Caco-2 (cell line): ENCODE results near the gene GABPB1. TPM values are rescaled to one million over a fixed set of nuclear protein-coding genes. Genes with fewer than 3 reads are reported as not detected.
A peak's percentile ranks its signal among the peaks of the same experiment; 100 is the strongest.

Source experiments
- BruUV-seq: library from RNA; stranded (reverse); fragments of 400-500 nt; replicated peaks from 2 replicates; lab custom pipeline; 2021; lab: Mats Ljungman, UMichigan
- CTCF ChIA-PET: fragments of 300-600 bp; sonication (Branson Sonifier 250); formaldehyde crosslinking; loops from one replicate; lab custom pipeline; 2022; ENCODE audit warnings: antibody characterized with exemption; lab: Charles Lee
- POLR2A ChIA-PET: fragments of 300-600 bp; sonication (Branson Sonifier 250); formaldehyde crosslinking; loops from one replicate; lab custom pipeline; 2022; ENCODE audit warnings: antibody characterized with exemption; lab: Charles Lee
- DNase-seq, 2 experiments: peaks; one replicate each; pipeline versions ENCODE4 v3.0.0 to v3.0.0-alpha.2; 2020 to 2022
- H3K27me3 ChIP-seq: replicated peaks from 2 replicates; pipeline ENCODE4 v1.6.0; 2011; ENCODE audit warnings: low read length; ENCODE audit not compliant: control insufficient read depth, insufficient read depth
- H3K36me3 ChIP-seq: 2 replicates; pipeline ENCODE4 v1.5.1; 2011; ENCODE audit warnings: low read length; ENCODE audit not compliant: control insufficient read depth, insufficient read depth
- H3K4me1 ChIP-seq: fragments of 250-450 bp; sonication (Bioruptor Pico); 2 replicates; pipeline ENCODE4 v1.5.1; 2020; ENCODE audit warnings: mild to moderate bottlenecking
- H3K4me3 ChIP-seq: 2 replicates; pipeline ENCODE4 v1.5.1; 2011; ENCODE audit warnings: low read depth, mild to moderate bottlenecking, control low read depth, low read length
- H3K9me3 ChIP-seq: fragments of 250-450 bp; sonication (Bioruptor Pico); 2 replicates; pipeline ENCODE4 v1.5.1; 2020; ENCODE audit warnings: mild to moderate bottlenecking, moderate library complexity
- H3K27ac Mint-ChIP-seq: one replicate; pipeline ENCODE4 v1.8.0; 2022; ENCODE audit warnings: mixed read lengths; ENCODE audit not compliant: unreplicated experiment
- H3K27me3 Mint-ChIP-seq: one replicate; pipeline ENCODE4 v1.8.0; 2022; ENCODE audit warnings: mixed read lengths; ENCODE audit not compliant: insufficient read depth, unreplicated experiment
- H3K36me3 Mint-ChIP-seq: one replicate; pipeline ENCODE4 v1.8.0; 2022; ENCODE audit warnings: mild to moderate bottlenecking, mixed read lengths; ENCODE audit not compliant: insufficient read depth, unreplicated experiment
- H3K4me1 Mint-ChIP-seq: one replicate; pipeline ENCODE4 v1.8.0; 2022; ENCODE audit warnings: low read depth, mixed read lengths; ENCODE audit not compliant: unreplicated experiment
- H3K4me3 Mint-ChIP-seq: one replicate; pipeline ENCODE4 v1.8.0; 2022; ENCODE audit warnings: mild to moderate bottlenecking, moderate library complexity, mixed read lengths; ENCODE audit not compliant: unreplicated experiment
- H3K9me3 Mint-ChIP-seq: one replicate; pipeline ENCODE4 v1.8.0; 2022; ENCODE audit warnings: mixed read lengths; ENCODE audit not compliant: unreplicated experiment
- CTCF ChIP-seq, 2 experiments: fragments of 200-600 bp in 1 of 2; IDR thresholded peaks; 1 replicate in 1 of 2; 2 replicates in 1 of 2; pipeline versions ENCODE4 v1.5.1 to v1.8.0; 2011 to 2022; ENCODE audit warnings: antibody characterized with exemption in 1 of 2, control low read depth in 1 of 2, inconsistent platforms in 1 of 2, low read depth in 1 of 2, low read length in 1 of 2, mild to moderate bottlenecking in 1 of 2, moderate library complexity in 1 of 2; ENCODE audit not compliant: insufficient read depth in 1 of 2, severe bottlenecking in 1 of 2, unreplicated experiment in 1 of 2
- intact Hi-C: fragments of 100-400 bp; cut with micrococcal nuclease; formaldehyde crosslinking; loops from one replicate; pipeline ENCODE4 v1.10.0; 2022; ENCODE audit not compliant: unreplicated experiment
- total RNA-seq: library from RNA; stranded (reverse); gene quantifications from 2 replicates; pipeline ENCODE4 v1.2.3, GENCODE V29; 2022

Gene GABPB1
- total RNA-seq, 1 experiment from 2014 or later = 44.7 TPM

GRCh38 chr15:50315814-50316630 is 39.0 kb downstream of the GABPB1 start:
- ChIA-PET POLR2A (interaction anchor here (0.5 to 0.9 kb wide), 3 partner anchors 73 to 136 kb away, joined by 3 to 9 read pairs (median 4); no protein-coding TSS in a partner anchor), CTCF (interaction anchor here (0.6 to 1.8 kb wide), 10 partner anchors 55 to 763 kb away, joined by 3 to 20 read pairs (median 6); partner anchors contain the start of genes SLC27A2 and USP8)
- no peaks in the 10 kb centered on the region for H3K9me3 ChIP-seq
- no peaks in the 10 kb centered on the region for H3K9me3 Mint-ChIP-seq
- no peaks in the 10 kb centered on the region for H3K4me1 Mint-ChIP-seq
- H3K27me3 ChIP-seq = no peaks in the 10 kb centered on the region
- H3K36me3 ChIP-seq = no peaks in the 10 kb centered on the region
- H3K27me3 Mint-ChIP-seq = no peaks in the 10 kb centered on the region
- H3K36me3 Mint-ChIP-seq = no peaks in the 10 kb centered on the region
- no peak overlapping the region for H3K4me3 ChIP-seq
- peak; percentile 47 to 77 for TF ChIP-seq CTCF (IDR thresholded peaks at IDR 0.05; ENCODE audit: insufficient read depth in 1 of 2, low read depth in 1 of 2, low read length in 1 of 2, severe bottlenecking in 1 of 2, unreplicated experiment in 1 of 2)
- H3K27ac Mint-ChIP-seq = no peak overlapping the region
- H3K4me3 Mint-ChIP-seq = no peak overlapping the region
- peak in 1 of 2 experiments; percentile 29 for DNase-seq
- no peaks in the 10 kb centered on the region for H3K4me1 ChIP-seq
- intact Hi-C loops = loop anchor here (1.0 to 2.0 kb wide), 2 partner anchors 133 to 168 kb away; partner anchors contain the start of gene SLC27A2
- no TSS peak for BruUV-seq

- H3K9me3 ChIP-seq = no peaks in the 10 kb centered on the region
- ChIA-PET POLR2A (no interaction called here), CTCF (no interaction called here)
- H3K4me1 ChIP-seq = no peaks in the 10 kb centered on the region
- Mint-ChIP-seq H3K4me1 (no peaks in the 10 kb centered on the region), H3K4me3 (no peak overlapping the region), H3K36me3 (peaks cover 9% of the 10 kb centered on the region), H3K27ac (no peak overlapping the region), H3K27me3 (no peaks in the 10 kb centered on the region), H3K9me3 (no peaks in the 10 kb centered on the region)
- H3K4me3 ChIP-seq = no peak overlapping the region
- no peaks in the 10 kb centered on the region for H3K36me3 ChIP-seq
- DNase-seq = no peak
- no peaks in the 10 kb centered on the region for H3K27me3 ChIP-seq
- BruUV-seq = no TSS peak
- no peak for TF ChIP-seq CTCF (IDR thresholded peaks at IDR 0.05; ENCODE audit: insufficient read depth in 1 of 2, low read depth in 1 of 2, low read length in 1 of 2, severe bottlenecking in 1 of 2, unreplicated experiment in 1 of 2)
- intact Hi-C loops = no loop called here
Measured at GRCh38 chr15:50312636-50313035, 42.4 kb downstream of the GABPB1 start.

GRCh38 chr15:50307799-50308198 is 47.2 kb downstream of the GABPB1 start:
- Histone ChIP-seq H3K9me3 (no peaks in the 10 kb centered on the region), H3K27me3 (no peaks in the 10 kb centered on the region), H3K36me3 (no peaks in the 10 kb centered on the region), H3K4me1 (no peaks in the 10 kb centered on the region), H3K4me3 (no peak overlapping the region)
- Mint-ChIP-seq H3K36me3 (peaks cover 34% of the 10 kb centered on the region), H3K27ac (no peak overlapping the region), H3K27me3 (no peaks in the 10 kb centered on the region), H3K4me3 (no peak overlapping the region), H3K4me1 (no peaks in the 10 kb centered on the region), H3K9me3 (no peaks in the 10 kb centered on the region)
- POLR2A ChIA-PET = no interaction called here
- CTCF ChIA-PET = no interaction called here
- no TSS peak for BruUV-seq
- no peak for DNase-seq
- intact Hi-C loops = no loop called here
- no peak for TF ChIP-seq CTCF (IDR thresholded peaks at IDR 0.05; ENCODE audit: insufficient read depth in 1 of 2, low read depth in 1 of 2, low read length in 1 of 2, severe bottlenecking in 1 of 2, unreplicated experiment in 1 of 2)
